Kidney glomerular epithelial cell (primary cell): ENCODE data around the gene MYF5.
A peak's percentile ranks its signal among the peaks of the same experiment; 100 is the strongest.

Experiments used
- DNase-seq: peaks from one replicate; lab custom pipeline; 2025; lab: John Stamatoyannopoulos, UW

The MYF5 gene

GRCh38 chr12:80707830-80708258 is 8.9 kb upstream of the MYF5 start:
- no peak for DNase-seq

GRCh38 chr12:80708259-80708974 is 8.3 kb upstream of the MYF5 start:
- DNase-seq: no peak

GRCh38 chr12:80708975-80709328 is 7.8 kb upstream of the MYF5 start:
- no peak for DNase-seq

- no peak for DNase-seq
Observed at GRCh38 chr12:80709811-80710726, 6.6 kb upstream of the MYF5 start.

GRCh38 chr12:80710727-80711449 is 5.8 kb upstream of the MYF5 start:
- DNase-seq: no peak

- DNase-seq: no peak
Observed at GRCh38 chr12:80711866-80712265, 4.8 kb upstream of the MYF5 start.

- no peak for DNase-seq
Observed at GRCh38 chr12:80712866-80713265, 3.8 kb upstream of the MYF5 start.

- DNase-seq: no peak
Observed at GRCh38 chr12:80713419-80713818, 3.3 kb upstream of the MYF5 start.

GRCh38 chr12:80714055-80714454 is 2.7 kb upstream of the MYF5 start:
- no peak for DNase-seq

- no peak for DNase-seq
Observed at GRCh38 chr12:80714846-80715245, 1.9 kb upstream of the MYF5 start.

GRCh38 chr12:80715713-80716249 is 931 bp upstream of the MYF5 start:
- DNase-seq: no peak

GRCh38 chr12:80717856-80718255 is 1.1 kb downstream of the MYF5 start:
- DNase-seq: no peak

GRCh38 chr12:80720516-80720915 is 3.8 kb downstream of the MYF5 start:
- no peak for DNase-seq

- no peak for DNase-seq
Observed at GRCh38 chr12:80721326-80721725, 4.6 kb downstream of the MYF5 start.

GRCh38 chr12:80745851-80746505 is 29.3 kb downstream of the MYF5 start:
- DNase-seq: no peak

- DNase-seq: no peak
Observed at GRCh38 chr12:80747800-80748199, 31.1 kb downstream of the MYF5 start.

GRCh38 chr12:80749456-80749855 is 32.7 kb downstream of the MYF5 start:
- DNase-seq: no peak

- no peak for DNase-seq
Observed at GRCh38 chr12:80752464-80752863, 35.8 kb downstream of the MYF5 start.

GRCh38 chr12:80754274-80754673 is 37.6 kb downstream of the MYF5 start:
- no peak for DNase-seq

GRCh38 chr12:80756875-80757274 is 40.2 kb downstream of the MYF5 start:
- no peak for DNase-seq

- DNase-seq: no peak
Observed at GRCh38 chr12:80761838-80762237, 45.1 kb downstream of the MYF5 start.

GRCh38 chr12:80763874-80764273 is 47.2 kb downstream of the MYF5 start:
- DNase-seq: peak; percentile 52
